GM12878 (cell line): ENCODE data around the gene CNIH2. TPM values are rescaled to one million over a fixed set of nuclear protein-coding genes. Genes with fewer than 3 reads are reported as not detected.

Source experiments
- BCLAF1 ChIP-seq: fragments of 450-650 bp; IDR thresholded peaks from 2 replicates; pipeline ENCODE4 v1.6.1; 2017; ENCODE audit warnings: antibody characterized with exemption, mild to moderate bottlenecking, moderate library complexity
- CEBPB ChIP-seq, 2 experiments: fragments of 150-350 bp in 1 of 2; IDR thresholded peaks; 2 replicates each; pipeline ENCODE4 v1.6.1; 2012 to 2014; ENCODE audit warnings: low read depth in 2 of 2, low read length in 2 of 2, borderline replicate concordance in 1 of 2, inconsistent platforms in 1 of 2
- E2F8 ChIP-seq: fragments of 450-650 bp; IDR thresholded peaks from 2 replicates; pipeline ENCODE4 v1.6.1; 2018; ENCODE audit warnings: mild to moderate bottlenecking, low read depth, moderate library complexity; ENCODE audit not compliant: partially characterized antibody
- GABPA ChIP-seq: IDR thresholded peaks from 2 replicates; pipeline ENCODE4 v1.6.1; 2014; ENCODE audit warnings: antibody characterized with exemption, low read depth, mild to moderate bottlenecking, inconsistent platforms
- JUND ChIP-seq: IDR thresholded peaks from 2 replicates; pipeline ENCODE4 v1.6.1; 2012; ENCODE audit warnings: low read depth, mild to moderate bottlenecking, low read length, improper control_type of control experiment, moderate library complexity
- NFXL1 ChIP-seq: fragments of 450-650 bp; IDR thresholded peaks from 2 replicates; pipeline ENCODE4 v1.6.1; 2017; ENCODE audit warnings: antibody characterized with exemption, mild to moderate bottlenecking, borderline replicate concordance
- polyA plus RNA-seq, 11 experiments: library from polyadenylated mRNA; depleted of rRNA in 4 of 11; unstranded in 6 of 11; stranded (reverse) in 5 of 11; fragments of >200 nt; fragmentation: Nextera tagmentation in 4 of 11; fragmentation: Illumina TruSeq in 1 of 11; extraction: Ambion mirVana in 4 of 11; extraction: Trizol in 1 of 11; gene quantifications; 1 replicate in 1 of 11; 2 replicates in 10 of 11; pipeline versions ENCODE4 v1.2.1 to v1.2.3, GENCODE V29; 2011 to 2016; ENCODE audit warnings: inconsistent platforms in 2 of 11, missing spikeins in 2 of 11, low read depth in 1 of 11
- total RNA-seq, 4 experiments: library from RNA; depleted of rRNA in 3 of 4; stranded (reverse); fragments of >200 nt in 3 of 4; fragmentation: Illumina TruSeq in 1 of 4; extraction: Trizol in 1 of 4; gene quantifications; 2 replicates each; pipeline versions ENCODE4 v1.2.1 to v1.2.3, GENCODE V29; 2013 to 2021
- TF ChIP-seq, protein P1 (sequence below): IDR thresholded peaks from 2 replicates; pipeline ENCODE4 v1.6.1; 2011; ENCODE audit warnings: low read depth, low read length, improper control_type of control experiment, borderline replicate concordance

Gene CNIH2
- total and polyA plus RNA-seq, 10 of the 15 experiments (the other 5 are each of a cell fraction or from before 2014, with no cell fraction given): 0.07 to 1.3 (median 0.68) TPM; not detected in 2

DNA sequence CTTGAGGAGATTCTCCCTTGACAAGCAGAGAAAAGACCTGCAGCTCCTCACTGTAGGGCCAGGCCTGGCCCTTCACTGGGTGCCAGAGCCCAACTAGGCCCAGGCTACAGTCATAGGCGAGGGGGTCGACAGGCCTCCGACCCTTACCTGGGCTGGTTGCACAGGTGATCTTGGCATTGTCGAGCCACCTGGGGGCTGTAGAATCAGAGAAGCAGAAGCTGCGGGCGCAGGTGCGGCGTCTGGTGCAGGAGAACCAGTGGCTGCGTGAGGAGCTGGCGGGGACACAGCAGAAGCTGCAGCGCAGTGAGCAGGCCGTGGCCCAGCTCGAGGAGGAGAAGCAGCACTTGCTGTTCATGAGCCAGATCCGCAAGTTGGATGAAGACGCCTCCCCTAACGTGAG lies 16.4 kb upstream of the CNIH2 start (continued):
- TF ChIP-seq CEBPB (IDR thresholded peaks at IDR 0.05; ENCODE audit: borderline replicate concordance in 1 of 2, low read depth in 2 of 2, low read length in 2 of 2) (no peak), NFXL1 (no peak), E2F8 (no peak), BCLAF1 (no peak), JUND (no peak), GABPA (no peak)
- TF ChIP-seq, protein P1, sequence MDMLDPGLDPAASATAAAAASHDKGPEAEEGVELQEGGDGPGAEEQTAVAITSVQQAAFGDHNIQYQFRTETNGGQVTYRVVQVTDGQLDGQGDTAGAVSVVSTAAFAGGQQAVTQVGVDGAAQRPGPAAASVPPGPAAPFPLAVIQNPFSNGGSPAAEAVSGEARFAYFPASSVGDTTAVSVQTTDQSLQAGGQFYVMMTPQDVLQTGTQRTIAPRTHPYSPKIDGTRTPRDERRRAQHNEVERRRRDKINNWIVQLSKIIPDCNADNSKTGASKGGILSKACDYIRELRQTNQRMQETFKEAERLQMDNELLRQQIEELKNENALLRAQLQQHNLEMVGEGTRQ: no peak
